HG03469 (cell line): Measurements from ENCODE around the gene ASTL.

Source experiments
- ATAC-seq: cut with Tn5 transposase; IDR thresholded peaks from one replicate; pipeline ENCODE4 v1.9.1; 2021; ENCODE audit warnings: mild to moderate bottlenecking, moderate library complexity, moderate number of reproducible peaks; ENCODE audit not compliant: unreplicated experiment

The ASTL gene

GRCh38 chr2:96114546-96114902 is 23.8 kb downstream of the ASTL start:
- ATAC-seq, result no peak

- ATAC-seq, result no peak
Measured at GRCh38 chr2:96113951-96114350, 24.4 kb downstream of the ASTL start.

GRCh38 chr2:96113367-96113677 is 25.0 kb downstream of the ASTL start:
- ATAC-seq, result no peak

GRCh38 chr2:96112501-96113366 is 25.6 kb downstream of the ASTL start:
- ATAC-seq, result no peak

DNA sequence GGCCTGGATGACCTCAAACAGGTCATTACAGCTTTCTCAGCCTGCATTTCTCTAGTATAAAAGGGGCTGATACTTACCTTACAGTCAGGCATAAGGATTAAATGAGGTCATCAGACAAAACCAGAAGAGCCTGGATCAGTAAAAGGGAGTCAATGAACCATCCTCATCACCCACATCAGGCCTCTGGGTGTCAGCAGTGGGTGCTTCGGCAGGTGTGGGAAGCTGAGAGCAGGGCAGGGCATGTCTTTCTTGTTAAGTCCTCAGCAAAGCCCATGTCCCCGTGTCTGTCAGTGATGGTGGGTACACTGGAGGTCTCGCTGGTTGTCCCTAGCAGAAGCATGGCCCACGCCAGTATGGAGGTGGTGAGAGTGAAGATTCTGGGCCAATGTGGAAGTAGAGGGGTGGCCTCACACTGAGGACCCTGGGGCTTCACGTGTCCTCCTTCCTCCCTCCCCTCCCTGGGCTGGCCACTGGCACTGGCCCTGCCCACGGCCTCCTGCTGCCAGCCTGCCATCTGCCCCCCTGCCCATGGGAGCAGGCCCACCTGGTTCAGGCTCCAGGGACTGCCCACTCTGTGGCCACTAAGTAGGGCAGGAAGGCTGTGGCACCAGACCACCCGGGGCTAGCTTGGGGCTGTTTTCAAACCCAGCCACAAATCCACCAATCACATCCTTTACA is 26.3 kb downstream of the ASTL start:
- ATAC-seq, result no peak

DNA sequence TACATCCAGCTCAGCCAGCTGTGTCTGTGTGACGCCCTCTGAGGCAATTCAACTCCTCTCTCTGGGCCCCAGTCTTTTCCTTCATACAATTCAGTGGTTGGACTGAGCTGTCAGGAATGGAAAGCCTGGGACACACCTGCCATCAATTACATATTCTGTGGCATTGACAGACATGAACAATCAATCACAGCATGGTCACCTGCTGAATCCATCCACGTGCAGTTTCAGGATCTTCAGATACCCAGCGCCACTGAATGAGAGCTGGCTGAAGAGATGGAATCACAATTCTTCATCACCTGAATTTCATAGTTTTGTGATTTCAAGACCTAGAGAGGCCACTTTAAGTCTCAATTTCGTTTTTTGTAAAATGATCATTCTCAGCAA is 27.1 kb downstream of the ASTL start:
- no peak for ATAC-seq

DNA sequence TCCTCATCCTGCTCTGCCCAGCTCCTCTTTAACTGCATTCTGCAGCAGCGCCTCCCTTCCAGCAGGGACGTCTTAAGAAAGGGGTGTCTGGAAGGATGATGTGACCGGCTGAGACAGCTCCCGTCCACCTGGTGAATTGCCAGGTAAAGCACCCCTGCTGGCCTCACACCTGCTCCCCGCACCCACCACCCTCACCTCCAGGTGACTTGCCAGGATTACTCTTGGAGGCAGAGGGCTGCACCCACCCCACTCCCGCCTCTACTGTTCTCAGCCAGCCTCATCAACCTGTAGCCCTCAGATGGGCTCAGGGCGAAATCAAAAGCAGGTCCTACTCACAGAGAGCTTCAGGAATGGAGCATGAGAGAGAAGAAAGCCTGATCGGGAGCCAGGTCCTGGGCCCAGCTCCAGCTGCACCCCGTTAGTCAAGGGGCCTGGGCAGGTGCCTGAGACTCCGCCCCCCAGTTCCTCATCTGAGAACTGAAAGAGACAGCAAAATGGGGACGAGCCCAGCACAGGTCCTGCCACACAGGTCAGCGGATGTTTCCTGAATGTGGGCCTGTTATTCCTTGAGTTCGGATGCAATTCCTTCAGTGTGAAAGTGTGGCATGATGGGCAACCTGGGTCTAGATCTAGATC is 27.6 kb downstream of the ASTL start:
- no peak for ATAC-seq

DNA sequence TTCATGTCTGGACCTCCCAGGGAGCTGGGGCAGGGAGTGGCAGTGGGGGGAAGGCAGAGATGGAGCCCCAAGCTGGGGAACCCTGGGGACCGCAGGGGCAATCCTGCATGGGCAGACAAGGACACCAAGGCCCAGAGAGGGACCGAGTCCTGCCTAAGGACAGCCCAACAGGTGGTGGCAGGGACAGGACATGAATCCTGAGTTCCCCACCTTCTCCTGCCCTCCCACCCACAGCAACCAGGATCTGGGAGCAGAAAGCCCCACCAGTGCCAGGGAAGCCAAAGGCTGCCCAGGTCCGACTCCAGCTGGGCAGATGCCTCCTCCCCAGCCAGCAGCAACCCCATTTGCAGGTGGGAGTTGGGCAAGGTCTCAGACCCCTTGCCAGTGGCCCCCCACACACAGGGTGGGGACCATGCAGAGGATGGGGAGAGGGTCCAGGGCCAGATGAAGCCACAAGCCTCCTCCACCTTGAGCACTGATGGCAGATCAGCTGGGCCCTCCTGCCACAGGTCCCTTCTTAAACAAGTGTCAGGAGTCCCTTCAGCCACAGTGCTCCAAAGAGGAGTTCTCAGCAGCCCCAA is 28.3 kb downstream of the ASTL start:
- ATAC-seq, result no peak

GRCh38 chr2:96109361-96109680 is 29.0 kb downstream of the ASTL start:
- no peak for ATAC-seq

DNA sequence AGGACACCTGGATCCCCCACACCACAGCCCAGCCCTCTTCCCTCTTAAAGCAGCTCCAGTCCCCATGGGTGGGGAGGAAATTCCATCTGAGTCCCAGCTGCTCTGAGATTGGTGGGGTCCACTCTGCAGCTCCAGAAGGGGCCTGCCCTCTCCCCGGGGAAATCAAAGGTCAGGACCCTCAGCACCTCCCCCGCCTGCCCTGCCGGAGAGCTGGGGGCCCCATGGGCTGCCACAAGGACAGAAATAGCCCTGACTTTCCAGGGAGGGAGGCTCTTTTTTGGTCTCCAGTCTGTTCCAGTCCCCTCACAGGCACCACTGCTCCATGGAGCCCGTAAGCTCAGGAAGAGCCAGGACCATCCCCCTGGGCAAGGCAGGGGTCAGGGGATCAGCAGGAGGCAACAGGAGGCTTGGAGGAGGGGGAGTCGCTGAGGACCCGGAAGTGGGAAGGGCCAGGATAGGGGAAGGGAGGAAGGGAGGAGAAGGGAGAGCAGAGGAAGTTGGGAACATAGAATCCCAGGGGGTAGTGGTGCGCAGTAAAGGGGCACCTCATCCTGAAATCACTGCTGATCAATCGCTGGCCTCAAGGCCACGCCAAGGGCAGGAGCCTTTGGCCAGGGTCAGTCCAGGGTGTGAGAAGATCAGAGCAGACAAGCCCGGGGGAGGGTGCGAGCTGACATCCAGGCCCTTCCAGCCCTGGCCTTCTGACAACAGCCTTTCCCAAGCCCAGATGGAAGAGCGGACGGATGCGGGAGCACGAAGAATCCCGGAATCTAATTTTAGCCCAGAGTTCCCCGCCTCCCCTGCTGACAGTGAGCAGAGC is 29.6 kb downstream of the ASTL start:
- no peak for ATAC-seq

- ATAC-seq, result no peak
Measured at GRCh38 chr2:96108151-96108540, 30.2 kb downstream of the ASTL start.

GRCh38 chr2:96107708-96108065 is 30.6 kb downstream of the ASTL start:
- no peak for ATAC-seq

DNA sequence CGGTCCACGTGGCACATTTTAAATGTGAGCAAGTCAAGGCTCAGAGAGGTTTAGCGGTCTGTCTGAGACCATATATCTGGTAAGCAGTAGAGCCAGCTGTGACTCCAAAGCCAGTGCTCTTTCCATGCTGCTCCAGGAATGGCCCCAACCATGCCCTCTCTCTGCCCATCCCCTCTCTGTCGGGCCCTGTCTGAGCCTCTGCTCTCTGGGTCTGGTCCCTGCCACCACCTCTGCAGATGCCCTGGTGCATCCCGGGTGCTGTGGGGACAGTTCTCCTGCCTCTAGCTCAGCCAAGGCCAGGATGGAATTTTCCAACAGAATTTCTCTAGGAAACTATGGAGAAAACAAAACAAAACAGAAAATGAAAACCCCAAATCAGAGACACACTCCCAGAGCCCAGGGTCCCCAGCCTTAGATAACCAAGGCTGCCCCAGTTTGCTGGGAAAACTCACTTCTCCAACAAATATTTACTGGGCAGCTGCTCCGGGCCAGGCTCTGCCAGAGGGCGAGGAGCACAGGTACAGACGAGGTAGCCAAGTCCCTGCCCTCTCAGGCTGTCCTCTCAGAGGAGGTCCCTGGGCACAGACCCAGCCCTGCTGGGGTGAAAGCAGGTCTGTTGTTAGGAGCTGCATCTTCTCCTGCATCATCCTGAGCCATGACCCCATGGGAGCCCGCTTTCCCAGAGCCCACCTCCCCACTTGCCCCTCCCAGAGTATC is 31.2 kb downstream of the ASTL start:
- ATAC-seq, result no peak

DNA sequence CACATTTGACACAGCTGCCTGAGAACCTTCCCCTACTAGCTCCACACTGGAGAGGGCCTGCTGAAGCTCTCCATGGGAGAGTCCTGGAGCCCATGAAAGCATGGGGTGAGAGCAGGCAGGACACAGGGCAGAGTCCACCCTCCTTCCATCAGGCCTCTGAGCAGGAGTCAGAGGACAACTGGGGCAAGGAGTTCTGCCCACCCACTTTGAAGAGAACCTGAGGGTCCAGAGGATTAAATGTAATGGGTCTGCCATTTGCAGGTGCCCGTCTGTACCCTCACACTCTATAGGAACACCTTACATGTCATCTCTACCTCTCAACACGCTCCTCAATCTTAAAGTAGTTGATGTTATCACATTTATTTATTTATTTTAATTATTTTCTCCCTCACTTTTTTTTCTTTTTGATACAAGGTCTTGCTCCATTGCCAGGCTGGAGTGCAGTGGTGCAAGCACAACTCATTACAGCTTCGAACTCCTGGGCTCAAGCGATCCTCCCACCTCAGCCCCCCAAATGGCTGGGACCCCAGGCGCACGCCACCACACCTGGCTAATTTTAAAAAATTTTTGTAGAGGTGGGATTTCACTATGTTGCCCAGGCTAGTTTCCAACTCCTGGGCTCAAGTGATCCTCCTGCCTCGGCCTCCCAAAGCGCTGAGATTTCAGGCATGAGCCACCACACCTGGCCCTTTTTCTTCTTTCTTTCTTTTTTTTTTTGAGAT is 32.1 kb downstream of the ASTL start:
- no peak for ATAC-seq

DNA sequence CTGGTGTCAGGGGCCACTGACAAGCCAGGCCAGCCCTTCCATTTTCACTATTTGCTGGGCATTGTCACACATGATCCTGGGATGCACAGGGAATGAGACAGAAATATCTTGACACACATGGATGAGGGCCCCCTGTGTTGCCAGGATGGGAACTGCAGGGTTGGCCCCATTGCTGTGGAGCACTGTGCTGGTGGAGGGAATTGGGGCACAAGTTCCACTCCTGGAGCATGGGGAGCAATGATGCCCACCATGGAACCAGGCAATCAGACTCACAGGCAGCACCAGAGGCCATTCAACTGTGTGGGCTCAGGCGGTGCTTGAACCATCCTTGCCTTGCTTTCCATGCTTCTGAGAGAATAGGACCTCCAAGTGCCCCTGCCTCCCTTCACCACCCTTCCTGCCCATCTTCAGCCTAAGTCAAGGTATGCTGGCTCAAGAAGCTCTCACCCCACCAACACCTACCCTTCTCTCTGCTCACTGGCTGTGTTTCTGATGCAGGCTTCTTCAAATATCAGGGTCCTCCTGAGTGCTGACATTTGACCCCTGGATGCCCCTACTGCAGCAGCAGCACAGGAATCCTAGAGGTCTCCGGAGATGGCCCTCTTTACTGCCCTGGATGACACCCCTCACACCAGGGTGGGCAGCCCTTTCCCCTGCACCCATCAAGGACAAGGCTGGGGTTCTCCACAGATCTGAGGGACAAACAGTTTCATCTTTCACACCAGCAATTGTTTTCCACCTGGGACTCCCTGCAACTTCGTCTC is 33.0 kb downstream of the ASTL start:
- ATAC-seq, result no peak

DNA sequence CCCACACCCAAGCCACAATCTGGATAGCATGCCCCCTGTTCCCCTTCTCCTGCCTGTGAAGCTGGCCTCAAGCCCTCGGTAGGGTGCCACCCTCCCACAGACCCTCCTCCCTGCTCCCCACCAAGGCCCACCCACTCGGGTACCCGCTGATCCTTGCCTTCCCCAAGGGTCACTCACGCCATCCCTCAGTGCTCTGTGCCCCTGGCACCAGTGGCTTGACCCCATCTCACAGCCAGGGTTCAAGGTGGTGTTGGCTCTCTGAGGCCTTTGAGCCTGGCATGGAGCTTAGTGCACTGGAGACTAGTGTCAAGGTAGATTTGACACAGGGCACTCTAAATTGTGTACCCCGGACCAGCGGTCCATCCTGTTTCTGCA is 33.8 kb downstream of the ASTL start:
- no peak for ATAC-seq

DNA sequence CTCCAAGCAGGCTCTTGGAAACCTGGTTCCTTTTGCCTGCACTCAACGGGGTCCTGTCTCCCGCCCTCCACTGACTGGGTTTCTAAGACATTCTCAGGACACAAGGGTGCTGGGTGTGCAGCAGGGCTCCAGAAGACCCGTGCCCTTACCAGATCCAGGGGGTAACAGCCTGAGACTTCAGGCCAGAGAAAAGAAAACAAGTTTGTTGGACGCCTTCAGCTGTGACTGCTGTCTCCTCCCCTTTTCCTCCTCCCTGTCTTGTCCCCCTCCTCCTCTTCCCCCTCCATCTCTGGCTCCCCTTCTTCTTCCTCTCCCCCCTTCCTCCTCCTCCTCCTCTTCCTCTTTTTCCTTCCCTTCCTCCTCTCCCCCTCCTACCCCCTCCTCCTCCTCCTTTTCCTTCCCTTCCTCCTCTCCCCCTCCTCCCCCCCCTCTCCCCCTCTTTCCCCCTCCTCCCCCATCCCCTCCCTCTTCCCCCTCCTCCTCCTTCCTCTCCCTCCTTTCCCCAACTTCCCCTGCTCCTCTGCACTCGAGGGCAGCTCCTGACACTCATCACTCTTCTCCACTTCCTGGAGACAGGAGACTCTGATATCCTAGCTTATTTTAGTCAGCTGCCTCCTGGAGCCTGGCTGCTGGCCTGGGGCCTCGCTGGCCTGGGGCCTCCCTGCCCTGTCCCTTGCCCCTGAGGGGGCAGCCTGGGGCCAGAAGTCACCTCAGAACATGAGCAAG is 34.4 kb downstream of the ASTL start:
- ATAC-seq, result no peak

- ATAC-seq, result no peak
Measured at GRCh38 chr2:96103187-96103601, 35.1 kb downstream of the ASTL start.
